HAP-1 (cell line): ENCODE measurements around the gene BEX4.

Experiments
- DNase-seq, 2 experiments: peaks; one replicate each; pipeline ENCODE4 v3.0.0-alpha.2; 2016 to 2020; ENCODE audit warnings: low spot score in 2 of 2
- H3K27me3 ChIP-seq: fragments of 250-450 bp; sonication (Bioruptor Pico); 2 replicates; pipeline ENCODE4 v1.5.1; 2020; ENCODE audit warnings: low read depth, mild to moderate bottlenecking, moderate library complexity
- H3K36me3 ChIP-seq: fragments of 250-450 bp; sonication (Bioruptor Pico); replicated peaks from 2 replicates; pipeline ENCODE4 v1.5.1; 2020; ENCODE audit warnings: mild to moderate bottlenecking
- H3K4me1 ChIP-seq: fragments of 250-450 bp; sonication (Bioruptor Pico); 2 replicates; pipeline ENCODE4 v1.5.1; 2020; ENCODE audit warnings: mild to moderate bottlenecking
- H3K4me3 ChIP-seq: fragments of 250-450 bp; sonication (Bioruptor Pico); 2 replicates; pipeline ENCODE4 v1.5.1; 2020; ENCODE audit warnings: mild to moderate bottlenecking, moderate library complexity
- H3K9me3 ChIP-seq: fragments of 250-450 bp; sonication (Bioruptor Pico); 2 replicates; pipeline ENCODE4 v1.5.1; 2020; ENCODE audit warnings: mild to moderate bottlenecking, moderate library complexity
- in situ Hi-C: fragments of 300-500 bp; cut with MboI; formaldehyde crosslinking; loops from 3 replicates; pipeline ENCODE4 v1.14.3; 2020; ENCODE audit warnings: low sequenced_read_pairs, inconsistent platforms, mixed read lengths

Gene BEX4

GRCh38 chrX:103254171-103254824 lies 39.4 kb downstream of the BEX4 start:
- no peak for DNase-seq
- in situ Hi-C loops = no loop called here
- H3K9me3 ChIP-seq = no peaks in the 10 kb centered on the region
- no peaks in the 10 kb centered on the region for H3K4me1 ChIP-seq
- no peak overlapping the region for H3K4me3 ChIP-seq
- no peaks in the 10 kb centered on the region for H3K27me3 ChIP-seq
- H3K36me3 ChIP-seq = no peaks in the 10 kb centered on the region

GRCh38 chrX:103254921-103255493 lies 40.1 kb downstream of the BEX4 start, which contains the start of gene TCEAL8:
TSS of gene TCEAL8 (minus strand) at chrX:103255155. CDS start at chrX:103253979, 1,176 bp downstream.
- H3K4me1 ChIP-seq = no peaks in the 10 kb centered on the region
- no peaks in the 10 kb centered on the region for H3K36me3 ChIP-seq
- no peaks in the 10 kb centered on the region; the same call in 1 of the 2 replicates for H3K27me3 ChIP-seq
- in situ Hi-C loops = no loop called here
- H3K9me3 ChIP-seq = no peaks in the 10 kb centered on the region
- no peak for DNase-seq
- no peak within 1 kb of the TSS for H3K4me3 ChIP-seq

- in situ Hi-C loops = no loop called here
- Histone ChIP-seq H3K4me1 (no peaks in the 10 kb centered on the region), H3K4me3 (no peak overlapping the region), H3K27me3 (peaks cover 2% of the 10 kb centered on the region), H3K9me3 (no peaks in the 10 kb centered on the region), H3K36me3 (no peaks in the 10 kb centered on the region)
- DNase-seq = no peak
Measured at GRCh38 chrX:103256651-103257050, 41.7 kb downstream of the BEX4 start.

GRCh38 chrX:103258275-103258674 lies 43.4 kb downstream of the BEX4 start:
- in situ Hi-C loops = no loop called here
- H3K36me3 ChIP-seq = no peaks in the 10 kb centered on the region
- no peaks in the 10 kb centered on the region for H3K4me1 ChIP-seq
- H3K27me3 ChIP-seq = peaks cover 2% of the 10 kb centered on the region
- no peak overlapping the region for H3K4me3 ChIP-seq
- DNase-seq = no peak
- H3K9me3 ChIP-seq = no peaks in the 10 kb centered on the region
